ENCODE data around the gene ZNF611.
"Not testable (repeated sequence)": the region's sequence is repeated elsewhere in the genome, so short reads cannot be mapped to it uniquely, and the experiment has no call there.

ZNF611 gene

DNA sequence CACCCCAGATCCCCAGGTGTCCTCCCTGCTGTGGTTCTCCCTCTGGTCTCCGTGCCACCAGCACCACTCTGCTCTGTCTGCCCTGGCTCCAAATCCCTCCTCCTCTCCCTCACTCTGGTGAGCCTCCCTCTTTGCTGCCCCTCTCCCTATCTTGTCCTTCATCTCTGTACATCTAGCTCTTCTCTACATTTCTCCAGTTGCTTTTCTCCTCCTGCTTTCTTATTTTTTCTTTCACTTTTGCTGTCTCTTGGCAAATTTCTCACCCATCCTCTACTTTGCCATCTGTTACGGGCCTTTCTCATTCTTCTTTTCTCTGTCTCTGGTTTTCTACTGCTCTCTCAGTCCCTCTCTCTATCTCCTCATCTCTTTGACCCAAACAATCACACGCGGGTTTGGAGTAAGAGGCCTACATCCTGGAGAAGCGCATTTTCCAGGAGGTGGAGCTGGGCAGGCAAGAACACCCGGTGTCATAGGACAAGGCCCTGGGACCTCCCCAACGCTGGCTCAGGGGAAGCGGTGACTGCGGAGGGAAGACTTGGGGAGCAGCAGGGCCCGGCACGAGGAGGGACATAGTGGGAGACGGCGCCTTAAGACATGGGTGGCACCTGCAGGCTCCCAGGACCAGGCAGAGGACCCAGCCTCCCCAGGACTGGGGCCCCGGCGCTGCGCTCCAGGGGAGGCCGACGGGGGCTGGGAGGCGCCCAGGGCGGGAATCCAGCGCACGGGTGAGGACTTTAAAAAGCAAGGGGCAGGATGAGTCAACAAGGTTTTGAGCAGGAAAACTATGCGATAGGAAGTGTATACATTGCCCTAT, 9.9 kb downstream of the ZNF611 start:
- no peak for DNase-seq (ENCODE audit: low read depth)
- TF ChIP-seq, protein P1, sequence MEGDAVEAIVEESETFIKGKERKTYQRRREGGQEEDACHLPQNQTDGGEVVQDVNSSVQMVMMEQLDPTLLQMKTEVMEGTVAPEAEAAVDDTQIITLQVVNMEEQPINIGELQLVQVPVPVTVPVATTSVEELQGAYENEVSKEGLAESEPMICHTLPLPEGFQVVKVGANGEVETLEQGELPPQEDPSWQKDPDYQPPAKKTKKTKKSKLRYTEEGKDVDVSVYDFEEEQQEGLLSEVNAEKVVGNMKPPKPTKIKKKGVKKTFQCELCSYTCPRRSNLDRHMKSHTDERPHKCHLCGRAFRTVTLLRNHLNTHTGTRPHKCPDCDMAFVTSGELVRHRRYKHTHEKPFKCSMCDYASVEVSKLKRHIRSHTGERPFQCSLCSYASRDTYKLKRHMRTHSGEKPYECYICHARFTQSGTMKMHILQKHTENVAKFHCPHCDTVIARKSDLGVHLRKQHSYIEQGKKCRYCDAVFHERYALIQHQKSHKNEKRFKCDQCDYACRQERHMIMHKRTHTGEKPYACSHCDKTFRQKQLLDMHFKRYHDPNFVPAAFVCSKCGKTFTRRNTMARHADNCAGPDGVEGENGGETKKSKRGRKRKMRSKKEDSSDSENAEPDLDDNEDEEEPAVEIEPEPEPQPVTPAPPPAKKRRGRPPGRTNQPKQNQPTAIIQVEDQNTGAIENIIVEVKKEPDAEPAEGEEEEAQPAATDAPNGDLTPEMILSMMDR (conservative IDR thresholded peaks at IDR 0.05; ENCODE audit: low read length), result no peak
- H3K4me3 ChIP-seq (ENCODE audit: low read length), result no peak overlapping the region

DNA sequence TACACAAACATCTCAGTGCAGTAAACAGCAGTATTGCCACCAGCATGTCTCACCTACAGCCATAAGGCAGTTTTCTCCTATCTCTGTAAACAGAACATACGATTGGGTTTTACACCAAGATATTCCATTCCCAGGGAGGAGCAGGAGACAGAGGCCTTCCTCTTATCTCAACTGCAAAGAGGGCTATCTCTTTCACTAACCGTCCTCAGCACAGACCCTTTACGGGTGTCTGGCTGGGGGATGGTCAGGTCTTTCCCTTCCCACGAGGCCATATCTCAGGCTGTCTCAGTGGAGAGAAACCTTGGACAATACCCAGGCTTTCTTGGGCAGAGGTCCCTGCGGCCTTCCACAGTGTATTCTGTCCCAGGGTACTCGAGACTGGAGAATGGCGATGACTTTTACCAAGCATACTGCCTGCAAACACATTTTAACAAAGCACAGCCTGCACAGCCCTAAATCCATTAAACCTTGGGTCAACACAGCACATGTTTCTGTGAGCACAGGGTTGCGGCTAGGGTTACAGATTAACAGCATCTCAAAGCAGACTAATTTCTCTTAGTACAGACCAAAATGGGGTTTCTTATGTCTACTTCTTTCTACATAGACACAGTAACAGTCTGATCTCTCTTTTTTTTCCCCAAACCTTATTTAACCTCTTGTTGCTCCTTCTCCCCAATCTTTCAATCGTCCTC, 10.8 kb downstream of the ZNF611 start:
- H3K4me3 ChIP-seq (ENCODE audit: low read length); DNase-seq (ENCODE audit: low read depth): not testable (repeated sequence)

DNA sequence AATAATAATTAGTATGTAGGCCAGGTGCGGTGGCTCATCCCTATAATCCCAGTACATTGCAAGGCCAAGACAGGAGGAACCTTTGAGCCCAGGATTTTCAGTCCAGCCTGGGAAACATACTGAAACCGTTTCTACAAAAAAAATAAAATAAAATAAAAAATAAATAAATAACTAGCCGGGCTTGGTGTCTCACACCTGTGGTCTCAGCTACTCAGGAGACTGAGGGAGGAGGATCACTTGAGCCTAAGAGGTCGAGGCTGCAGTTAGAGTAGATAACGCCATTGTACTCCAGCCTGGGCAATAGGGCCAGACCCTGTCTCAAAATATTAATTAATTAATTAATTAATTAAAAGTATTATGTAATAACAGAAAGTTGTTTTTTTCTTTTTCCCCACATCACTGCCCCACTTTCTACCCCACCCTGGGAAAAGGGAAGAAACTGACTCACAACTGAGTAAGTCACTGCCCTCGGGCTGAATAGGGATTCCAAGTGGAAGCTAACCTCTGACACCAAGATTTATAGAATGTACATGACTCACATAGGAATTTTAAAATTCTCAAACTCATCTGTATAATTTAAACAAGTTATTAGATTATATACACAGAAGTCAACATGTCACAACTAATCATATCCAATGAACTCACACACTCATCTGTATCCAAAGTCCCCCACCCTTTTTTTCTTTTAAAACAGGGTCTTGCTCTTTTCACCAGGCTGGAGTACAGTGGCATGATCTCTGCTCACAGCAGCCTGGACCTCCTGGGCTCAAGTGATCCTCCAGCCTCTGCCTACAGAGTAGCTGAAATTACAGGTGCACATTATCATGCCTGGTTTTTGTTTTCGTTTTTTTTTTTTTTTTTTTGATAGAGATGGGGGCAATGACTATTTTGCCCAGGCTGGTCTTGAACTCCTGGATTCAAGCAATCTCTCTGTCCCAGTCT, 12.5 kb downstream of the ZNF611 start:
- TF ChIP-seq, protein P1 (conservative IDR thresholded peaks at IDR 0.05; ENCODE audit: low read length), result no peak
- no peak overlapping the region for H3K4me3 ChIP-seq (ENCODE audit: low read length)
- peak; percentile 77 for DNase-seq (ENCODE audit: low read depth)

DNA sequence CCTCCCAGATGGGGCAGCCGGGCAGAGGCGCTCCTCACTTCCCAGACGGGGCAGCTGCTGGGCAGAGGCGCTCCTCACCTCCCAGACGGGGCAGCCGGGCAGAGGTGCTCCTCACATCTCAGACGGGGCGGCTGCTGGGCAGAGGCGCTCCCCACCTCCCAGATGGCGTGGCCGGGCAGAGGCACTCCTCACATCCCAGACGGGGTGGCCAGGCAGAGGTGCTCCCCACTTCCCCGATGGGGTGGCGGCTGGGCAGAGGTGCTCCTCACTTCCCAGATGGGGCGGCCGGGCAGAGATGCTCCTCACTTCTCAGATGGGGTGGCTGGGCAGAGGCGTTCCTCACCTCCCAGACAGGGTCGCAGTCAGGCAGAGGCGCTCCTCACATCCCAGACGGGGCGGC, 14.3 kb downstream of the ZNF611 start:
- not testable (repeated sequence) for H3K4me3 ChIP-seq (ENCODE audit: low read length); DNase-seq (ENCODE audit: low read depth)

- H3K4me3 ChIP-seq (ENCODE audit: low read length), result no peak overlapping the region
- DNase-seq (ENCODE audit: low read depth), result no peak
- TF ChIP-seq, protein P1 (conservative IDR thresholded peaks at IDR 0.05; ENCODE audit: low read length), result no peak
Observed at GRCh38 chr19:52716522-52716921, 18.3 kb downstream of the ZNF611 start.

- not testable (repeated sequence) for H3K4me3 ChIP-seq (ENCODE audit: low read length); DNase-seq (ENCODE audit: low read depth)
Observed at GRCh38 chr19:52715902-52716301, 18.9 kb downstream of the ZNF611 start.

DNA sequence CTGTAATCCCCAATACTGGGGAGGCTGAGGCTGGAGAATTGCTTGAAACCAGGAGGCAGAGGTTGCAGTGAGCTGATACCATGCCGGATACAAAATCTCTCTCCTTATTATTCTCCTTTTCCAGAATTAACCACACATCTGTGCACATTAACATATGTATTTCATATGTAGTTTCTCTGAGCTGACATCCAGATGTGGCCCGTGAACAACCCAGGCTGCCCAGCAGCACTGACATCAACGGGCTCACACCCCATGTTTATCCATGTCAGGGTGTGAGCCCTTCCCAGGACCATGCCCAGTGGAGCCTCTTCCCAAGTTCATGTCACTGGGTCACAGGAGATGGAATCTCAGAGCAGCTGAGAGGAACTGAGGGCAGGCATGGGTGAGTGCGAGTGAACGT, 19.5 kb downstream of the ZNF611 start:
- H3K4me3 ChIP-seq (ENCODE audit: low read length); DNase-seq (ENCODE audit: low read depth): not testable (repeated sequence)

GRCh38 chr19:52713051-52713450, 21.8 kb downstream of the ZNF611 start:
- not testable (repeated sequence) for H3K4me3 ChIP-seq (ENCODE audit: low read length); DNase-seq (ENCODE audit: low read depth)

DNA sequence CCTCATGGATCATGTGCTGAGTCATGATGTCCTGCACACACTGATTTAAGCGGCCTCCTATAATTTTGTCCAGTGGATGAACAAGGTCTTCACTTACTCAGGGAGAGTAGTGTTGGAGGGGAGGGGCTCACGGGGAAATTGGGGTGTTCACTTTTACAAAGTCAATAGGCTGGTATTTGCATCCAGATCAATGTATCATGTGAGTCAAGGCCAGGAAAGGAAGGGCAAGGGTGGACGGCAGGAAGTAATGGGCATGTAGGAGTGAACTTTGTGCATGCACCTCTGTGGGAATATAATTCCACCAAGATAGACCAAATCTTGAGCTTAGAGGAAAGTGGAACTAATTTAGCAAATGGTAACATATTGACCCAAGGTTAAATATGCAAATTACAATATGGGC, 23.2 kb downstream of the ZNF611 start:
- DNase-seq (ENCODE audit: low read depth); H3K4me3 ChIP-seq (ENCODE audit: low read length): not testable (repeated sequence)

- no peak overlapping the region for H3K4me3 ChIP-seq (ENCODE audit: low read length)
- DNase-seq (ENCODE audit: low read depth), result no peak
- TF ChIP-seq, protein P1 (conservative IDR thresholded peaks at IDR 0.05; ENCODE audit: low read length), result no peak
Observed at GRCh38 chr19:52710538-52710937, 24.3 kb downstream of the ZNF611 start.

DNA sequence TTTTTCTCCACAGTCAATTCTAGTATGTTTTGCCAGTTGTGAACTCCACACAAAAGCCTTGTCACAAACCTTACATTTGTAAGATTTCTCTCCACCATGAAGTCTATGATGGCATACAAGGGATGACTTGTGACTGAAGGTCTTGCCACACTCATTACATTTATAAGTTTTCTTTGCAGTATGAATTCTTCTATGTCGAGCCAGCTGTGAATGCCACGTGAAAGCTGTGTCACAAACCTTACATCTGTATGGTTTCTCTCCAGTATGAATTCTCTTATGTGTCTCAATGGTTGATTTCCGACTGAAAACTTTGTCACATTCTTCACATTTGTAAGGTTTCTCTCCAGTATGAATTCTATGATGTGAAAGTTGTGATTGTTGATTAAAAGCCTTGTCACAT, 29.2 kb downstream of the ZNF611 start:
- H3K4me3 ChIP-seq (ENCODE audit: low read length); DNase-seq (ENCODE audit: low read depth): not testable (repeated sequence)

Data from AG10803 (cell line).